Measurements from ENCODE around the gene MUCL1.

GRCh38 chr12:54831631-54832030 lies 22.7 kb upstream of the MUCL1 start:
- no peak for TF ChIP-seq CTCF (IDR thresholded peaks at IDR 0.05; ENCODE audit: insufficient read depth, low read depth, low read length)
- no peak for TF ChIP-seq EZH2 (IDR thresholded peaks at IDR 0.05; ENCODE audit: insufficient read depth, low read length)
